DOHH2 (cell line): ENCODE data around the gene CORO2B.

Experiments used
- H3F3A ChIP-seq: fragments of 200-600 bp; sonication (generic), shearing (Covaris generic); 2 replicates; pipeline ENCODE4 v1.6.0; 2016; ENCODE audit warnings: antibody characterized with exemption, mild to moderate bottlenecking; ENCODE audit not compliant: control insufficient read depth, insufficient read depth
- H3K27ac ChIP-seq: fragments of 200-600 bp; sonication (generic); 2 replicates; pipeline ENCODE4 v1.5.1; 2014; ENCODE audit warnings: low read depth, mild to moderate bottlenecking, low read length, moderate library complexity
- H3K27me3 ChIP-seq: fragments of 200-600 bp; sonication (generic); 2 replicates; pipeline ENCODE4 v1.6.1; 2014; ENCODE audit warnings: mild to moderate bottlenecking, low read length, mixed read lengths; ENCODE audit not compliant: control insufficient read depth
- H3K36me3 ChIP-seq: fragments of 200-600 bp; sonication (generic); 2 replicates; pipeline ENCODE4 v1.6.1; 2014; ENCODE audit warnings: mild to moderate bottlenecking, low read length, moderate library complexity, mixed read lengths; ENCODE audit not compliant: control insufficient read depth
- H3K4me1 ChIP-seq: fragments of 200-600 bp; sonication (generic); 2 replicates; pipeline ENCODE4 v1.6.1; 2014; ENCODE audit warnings: mild to moderate bottlenecking, low read length, mixed read lengths; ENCODE audit not compliant: control insufficient read depth
- H3K4me2 ChIP-seq: fragments of 200-600 bp; sonication (generic); 2 replicates; pipeline ENCODE4 v1.6.0; 2014; ENCODE audit warnings: mild to moderate bottlenecking, low read length, moderate library complexity
- H3K4me3 ChIP-seq: fragments of 200-600 bp; sonication (generic); 2 replicates; pipeline ENCODE4 v1.5.1; 2014; ENCODE audit warnings: mild to moderate bottlenecking, low read length, mixed read lengths
- H3K79me2 ChIP-seq: fragments of 200-600 bp; sonication (generic); 2 replicates; pipeline ENCODE4 v1.6.1; 2014; ENCODE audit warnings: mild to moderate bottlenecking, low read length, mixed read lengths; ENCODE audit not compliant: control insufficient read depth
- H3K9me2 ChIP-seq: fragments of 200-600 bp; sonication (generic); replicated peaks from 2 replicates; pipeline ENCODE4 v1.6.1; 2014; ENCODE audit warnings: mild to moderate bottlenecking, low read length, mixed read lengths; ENCODE audit not compliant: control insufficient read depth
- H3K9me3 ChIP-seq: fragments of 200-600 bp; sonication (generic); 2 replicates; pipeline ENCODE4 v1.6.1; 2014; ENCODE audit warnings: antibody characterized with exemption, low read length, mixed read lengths; ENCODE audit not compliant: control insufficient read depth, insufficient read depth
- H4K20me1 ChIP-seq: fragments of 200-600 bp; sonication (generic); 2 replicates; pipeline ENCODE4 v1.6.0; 2014; ENCODE audit warnings: low read depth, mild to moderate bottlenecking, antibody characterized with exemption, low read length, moderate library complexity; ENCODE audit not compliant: control insufficient read depth, insufficient read depth
- CTCF ChIP-seq: fragments of 200-600 bp; sonication (generic); IDR thresholded peaks from one replicate; pipeline ENCODE4 v1.5.1; 2014; ENCODE audit warnings: antibody characterized with exemption, mild to moderate bottlenecking, low read depth, low read length; ENCODE audit not compliant: poor library complexity, severe bottlenecking
- EZH2phosphoT487 ChIP-seq: fragments of 200-600 bp; sonication (generic); IDR thresholded peaks from 2 replicates; pipeline ENCODE4 v1.6.1; 2017; ENCODE audit warnings: borderline replicate concordance, mild to moderate bottlenecking, antibody characterized with exemption, low read length, moderate library complexity, mixed read lengths

Gene CORO2B

GRCh38 chr15:68739390-68740080 lies 160.7 kb downstream of the CORO2B start:
- H3K4me3 ChIP-seq, result no peak overlapping the region
- no peaks in the 10 kb centered on the region for H3K9me3 ChIP-seq
- no peaks in the 10 kb centered on the region for H3K79me2 ChIP-seq
- no peak overlapping the region for H3K27ac ChIP-seq
- no peaks in the 10 kb centered on the region for H3K36me3 ChIP-seq
- H3F3A ChIP-seq, result no peaks in the 10 kb centered on the region
- no peaks in the 10 kb centered on the region for H4K20me1 ChIP-seq
- H3K27me3 ChIP-seq, result peaks cover 9% of the 10 kb centered on the region
- TF ChIP-seq EZH2phosphoT487, result no peak
- TF ChIP-seq CTCF, result no peak
- no peaks in the 10 kb centered on the region for H3K9me2 ChIP-seq
- no peak overlapping the region for H3K4me2 ChIP-seq
- H3K4me1 ChIP-seq, result no peaks in the 10 kb centered on the region

GRCh38 chr15:68743256-68743655 lies 164.5 kb downstream of the CORO2B start:
- H3K79me2 ChIP-seq, result no peaks in the 10 kb centered on the region

GRCh38 chr15:68749365-68749764 lies 170.6 kb downstream of the CORO2B start:
- Histone ChIP-seq H3K36me3 (no peaks in the 10 kb centered on the region), H4K20me1 (no peaks in the 10 kb centered on the region), H3K4me2 (no peak overlapping the region), H3K79me2 (no peaks in the 10 kb centered on the region), H3K27ac (no peak overlapping the region), H3K27me3 (no peaks in the 10 kb centered on the region), H3K4me3 (no peak overlapping the region), H3K4me1 (no peaks in the 10 kb centered on the region), H3F3A (no peaks in the 10 kb centered on the region), H3K9me3 (no peaks in the 10 kb centered on the region), H3K9me2 (no peaks in the 10 kb centered on the region)
- no peak for TF ChIP-seq EZH2phosphoT487
- no peak for TF ChIP-seq CTCF

More at GRCh38 chr15:68743256-68743655, 164.5 kb downstream of the CORO2B start:
- Histone ChIP-seq H3K4me3 (no peak overlapping the region), H3F3A (no peaks in the 10 kb centered on the region), H3K27me3 (peaks cover 2% of the 10 kb centered on the region), H3K36me3 (no peaks in the 10 kb centered on the region), H3K9me2 (no peaks in the 10 kb centered on the region), H3K4me2 (no peak overlapping the region), H3K27ac (no peak overlapping the region), H3K4me1 (no peaks in the 10 kb centered on the region), H4K20me1 (no peaks in the 10 kb centered on the region), H3K9me3 (no peaks in the 10 kb centered on the region)
- TF ChIP-seq CTCF (no peak), EZH2phosphoT487 (no peak)
